Measurements from ENCODE around the gene NUS1.
"Not testable (repeated sequence)": the region's sequence is repeated elsewhere in the genome, so short reads cannot be mapped to it uniquely, and the experiment has no call there.

Gene NUS1

DNA sequence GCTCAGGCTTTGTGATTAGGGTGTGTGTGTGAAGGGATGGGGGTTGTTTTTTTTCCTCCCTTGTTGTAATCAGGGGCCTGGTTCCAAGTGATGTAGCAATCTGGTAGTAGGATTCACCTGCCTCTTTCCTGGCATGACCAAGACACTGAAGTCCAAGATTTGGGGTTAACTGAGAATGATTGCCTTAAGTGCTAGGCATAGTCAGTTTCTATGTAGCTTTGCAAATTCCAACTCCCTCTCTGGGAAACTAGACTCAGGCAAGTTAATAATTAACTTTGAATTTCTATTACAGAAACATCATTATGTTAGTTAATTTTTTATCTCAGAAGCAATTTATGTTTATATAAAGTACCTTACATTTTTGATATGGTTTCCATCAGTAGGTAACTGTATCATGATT, 43.6 kb downstream of the NUS1 start:
- DNase-seq (ENCODE audit: low spot score) = no peak

- DNase-seq (ENCODE audit: low spot score) = not testable (repeated sequence)
Observed at GRCh38 chr6:117721520-117721919, 46.3 kb downstream of the NUS1 start.

DNA sequence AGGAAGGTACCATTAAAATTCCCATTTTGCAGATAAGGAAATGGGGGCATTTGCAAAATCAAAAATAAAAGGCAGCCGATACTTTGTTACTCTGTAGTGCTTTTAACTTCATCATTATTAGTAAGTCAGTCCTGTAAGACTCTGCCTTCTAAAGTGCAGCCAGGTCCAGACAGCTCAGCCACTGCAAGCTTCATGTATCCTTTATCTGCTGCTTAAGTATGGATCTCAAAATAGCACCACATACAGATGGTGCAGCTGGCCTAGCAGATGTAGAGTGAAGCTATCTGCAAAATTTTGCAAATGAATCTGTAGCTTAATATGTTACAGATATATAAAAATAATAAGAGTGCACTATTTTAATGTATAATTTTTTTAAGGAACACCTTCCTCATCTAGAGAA, 53.4 kb downstream of the NUS1 start:
- DNase-seq (ENCODE audit: low spot score) = no peak

DNA sequence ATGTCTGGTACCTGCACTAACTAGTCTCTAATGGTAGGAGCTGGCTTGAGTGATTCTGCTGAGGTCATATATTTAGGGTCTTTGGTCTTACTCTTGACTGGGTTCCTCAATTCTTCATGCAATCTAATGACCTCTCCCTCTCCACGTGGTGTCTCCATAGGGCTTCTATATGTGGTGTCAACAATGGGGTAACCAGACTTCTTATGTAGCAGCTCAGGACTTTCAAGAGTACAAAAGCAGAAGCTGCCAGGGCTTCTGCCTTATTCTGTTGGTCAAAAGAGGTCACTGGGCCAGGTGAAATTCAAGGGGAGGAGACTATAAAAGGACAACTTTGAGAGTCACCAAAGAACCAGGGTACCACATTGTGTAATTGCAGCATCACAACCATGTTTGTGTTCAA, 54.3 kb downstream of the NUS1 start:
- DNase-seq (ENCODE audit: low spot score) = no peak

DNA sequence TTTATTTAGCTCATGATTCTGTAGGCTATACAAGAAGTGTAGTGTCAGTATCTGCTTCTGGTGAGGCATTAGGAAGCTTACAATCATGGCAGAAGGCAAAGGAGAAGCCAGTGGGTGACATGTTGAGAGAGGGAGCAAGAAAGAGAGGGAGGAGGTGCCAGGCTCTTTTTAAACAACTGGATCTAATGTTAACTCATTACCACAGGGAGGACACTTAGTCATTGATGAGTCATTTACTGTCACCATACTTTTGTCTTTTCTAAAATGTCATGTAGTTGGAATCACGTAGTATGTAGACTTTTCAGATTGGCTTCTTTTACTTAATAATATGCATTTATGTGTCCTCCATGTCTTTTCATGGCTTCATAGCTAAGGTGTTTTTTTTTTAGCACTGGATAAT, 58.1 kb downstream of the NUS1 start:
- no peak for DNase-seq (ENCODE audit: low spot score)

GRCh38 chr6:117739869-117740268, 64.6 kb downstream of the NUS1 start:
- DNase-seq (ENCODE audit: low spot score) = no peak

DNA sequence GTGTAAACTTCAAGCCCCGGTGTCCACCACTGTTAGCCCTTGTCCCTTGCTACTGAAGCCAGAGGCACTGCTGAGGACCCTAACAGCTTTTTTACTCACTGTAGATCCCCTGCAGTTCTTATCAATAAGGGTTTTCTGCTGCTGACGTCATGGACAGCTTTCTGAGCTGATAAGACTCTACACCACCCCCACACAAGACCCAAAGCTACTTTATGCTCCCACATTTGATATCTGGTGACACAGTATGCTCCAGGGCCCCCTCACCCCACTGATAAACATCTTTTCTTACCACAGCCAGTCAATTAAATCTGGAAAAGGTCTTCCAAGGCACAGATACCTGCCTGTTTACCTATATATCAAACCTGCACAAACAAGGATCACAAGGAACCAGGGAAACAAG, 65.3 kb downstream of the NUS1 start:
- no peak for DNase-seq (ENCODE audit: low spot score)

- DNase-seq (ENCODE audit: low spot score) = not testable (repeated sequence)
Observed at GRCh38 chr6:117750675-117751074, 75.4 kb downstream of the NUS1 start.

All from AG08396 (cell line).